ENCODE measurements around the gene ARHGAP36.

The ARHGAP36 gene

GRCh38 chrX:131072871-131073571 is 14.9 kb downstream of the ARHGAP36 start:
- Histone ChIP-seq H3K79me2 (ENCODE audit: insufficient read depth, low read length) (no peaks in the 10 kb centered on the region), H4K20me1 (ENCODE audit: insufficient read depth, low read length) (no peaks in the 10 kb centered on the region), H3K27me3 (ENCODE audit: insufficient read depth, low read length, poor library complexity) (no peaks in the 10 kb centered on the region), H2AFZ (ENCODE audit: low read depth, low read length) (no peak overlapping the region), H3K9ac (ENCODE audit: low read depth, low read length) (no peak overlapping the region), H3K36me3 (ENCODE audit: insufficient read depth, low read length) (no peaks in the 10 kb centered on the region), H3K4me3 (ENCODE audit: low read depth in 1 of 2, low read length in 2 of 2) (no peak overlapping the region), H3K4me2 (ENCODE audit: insufficient read depth, low read length) (no peak overlapping the region), H3K9me3 (ENCODE audit: insufficient read depth, low read length, severe bottlenecking) (no peaks in the 10 kb centered on the region), H3K27ac (ENCODE audit: low read length) (no peak overlapping the region), H3K4me1 (ENCODE audit: insufficient read depth, low read length) (no peaks in the 10 kb centered on the region)
- ATAC-seq (ENCODE audit: insufficient read depth, low read depth) (no peak), DNase-seq (no peak)
- TF ChIP-seq EZH2 (IDR thresholded peaks at IDR 0.05; ENCODE audit: borderline replicate concordance, low read depth, low read length, severe bottlenecking) (no peak), CTCF (IDR thresholded peaks at IDR 0.05; ENCODE audit: borderline replicate concordance, extremely low read depth, low read length, poor library complexity, severe bottlenecking) (no peak)

- Histone ChIP-seq H3K4me3 (ENCODE audit: low read depth in 1 of 2, low read length in 2 of 2) (no peak overlapping the region), H2AFZ (ENCODE audit: low read depth, low read length) (no peak overlapping the region), H3K27me3 (ENCODE audit: insufficient read depth, low read length, poor library complexity) (no peaks in the 10 kb centered on the region), H4K20me1 (ENCODE audit: insufficient read depth, low read length) (no peaks in the 10 kb centered on the region), H3K27ac (ENCODE audit: low read length) (no peak overlapping the region), H3K4me1 (ENCODE audit: insufficient read depth, low read length) (no peaks in the 10 kb centered on the region), H3K9me3 (ENCODE audit: insufficient read depth, low read length, severe bottlenecking) (no peaks in the 10 kb centered on the region), H3K4me2 (ENCODE audit: insufficient read depth, low read length) (no peak overlapping the region), H3K79me2 (ENCODE audit: insufficient read depth, low read length) (no peaks in the 10 kb centered on the region), H3K9ac (ENCODE audit: low read depth, low read length) (no peak overlapping the region), H3K36me3 (ENCODE audit: insufficient read depth, low read length) (no peaks in the 10 kb centered on the region)
- TF ChIP-seq EZH2 (IDR thresholded peaks at IDR 0.05; ENCODE audit: borderline replicate concordance, low read depth, low read length, severe bottlenecking) = no peak
- ATAC-seq (ENCODE audit: insufficient read depth, low read depth) (no peak), DNase-seq (no peak)
Measured at GRCh38 chrX:131073607-131074006, 15.5 kb downstream of the ARHGAP36 start.

GRCh38 chrX:131081772-131082740 is 23.9 kb downstream of the ARHGAP36 start:
- H3K27me3 ChIP-seq (ENCODE audit: insufficient read depth, low read length, poor library complexity) = no peaks in the 10 kb centered on the region
- H3K4me2 ChIP-seq (ENCODE audit: insufficient read depth, low read length) = no peak overlapping the region
- H3K36me3 ChIP-seq (ENCODE audit: insufficient read depth, low read length) = no peaks in the 10 kb centered on the region
- H3K4me1 ChIP-seq (ENCODE audit: insufficient read depth, low read length) = no peaks in the 10 kb centered on the region
- H2AFZ ChIP-seq (ENCODE audit: low read depth, low read length) = no peak overlapping the region
- H3K27ac ChIP-seq (ENCODE audit: low read length) = no peak overlapping the region
- no peak for ATAC-seq (ENCODE audit: insufficient read depth, low read depth)
- TF ChIP-seq EZH2 (IDR thresholded peaks at IDR 0.05; ENCODE audit: borderline replicate concordance, low read depth, low read length, severe bottlenecking) = no peak
- no peak for TF ChIP-seq CTCF (IDR thresholded peaks at IDR 0.05; ENCODE audit: borderline replicate concordance, extremely low read depth, low read length, poor library complexity, severe bottlenecking)
- H3K9ac ChIP-seq (ENCODE audit: low read depth, low read length) = no peak overlapping the region
- no peak for DNase-seq
- no peaks in the 10 kb centered on the region for H3K9me3 ChIP-seq (ENCODE audit: insufficient read depth, low read length, severe bottlenecking)
- H3K4me3 ChIP-seq (ENCODE audit: low read depth in 1 of 2, low read length in 2 of 2) = no peak overlapping the region
- H3K79me2 ChIP-seq (ENCODE audit: insufficient read depth, low read length) = no peaks in the 10 kb centered on the region
- no peaks in the 10 kb centered on the region for H4K20me1 ChIP-seq (ENCODE audit: insufficient read depth, low read length)

All from DND-41 (cell line).